Loucy (cell line): ENCODE measurements around the gene RSKR.

Experiments
- H2AFZ ChIP-seq: fragments of 200-600 bp; sonication (generic); 2 replicates; pipeline ENCODE4 v1.6.0; 2016; ENCODE audit warnings: antibody characterized with exemption, mild to moderate bottlenecking, low read length, moderate library complexity
- H3F3A ChIP-seq: fragments of 200-600 bp; 2 replicates; pipeline ENCODE4 v1.6.0; 2016; ENCODE audit warnings: antibody characterized with exemption, low read depth, mild to moderate bottlenecking
- H3K27me3 ChIP-seq: fragments of 200-600 bp; sonication (generic); 2 replicates; pipeline ENCODE4 v1.6.1; 2014; ENCODE audit warnings: low read length, mild to moderate bottlenecking; ENCODE audit not compliant: insufficient read depth, poor library complexity, severe bottlenecking
- H3K36me3 ChIP-seq: fragments of 200-600 bp; sonication (generic); 2 replicates; pipeline ENCODE4 v1.6.1; 2016; ENCODE audit warnings: low read length; ENCODE audit not compliant: insufficient read depth
- H3K4me1 ChIP-seq: fragments of 200-600 bp; sonication (generic); 2 replicates; pipeline ENCODE4 v1.5.1; 2014; ENCODE audit warnings: low read length, mild to moderate bottlenecking; ENCODE audit not compliant: insufficient read depth, poor library complexity, severe bottlenecking
- H3K4me2 ChIP-seq: fragments of 200-600 bp; sonication (generic); 2 replicates; pipeline ENCODE4 v1.6.0; 2014; ENCODE audit warnings: antibody characterized with exemption, low read length, low read depth, mild to moderate bottlenecking; ENCODE audit not compliant: poor library complexity, severe bottlenecking
- H3K4me3 ChIP-seq: fragments of 200-600 bp; sonication (generic); 2 replicates; pipeline ENCODE4 v1.5.1; 2014; ENCODE audit warnings: low read length, mild to moderate bottlenecking, mixed read lengths; ENCODE audit not compliant: poor library complexity, severe bottlenecking
- H3K79me2 ChIP-seq: fragments of 200-600 bp; sonication (generic); 2 replicates; pipeline ENCODE4 v1.6.1; 2014; ENCODE audit warnings: low read length; ENCODE audit not compliant: insufficient read depth
- H3K9ac ChIP-seq: fragments of 200-600 bp; sonication (generic); 2 replicates; pipeline ENCODE4 v1.6.0; 2014; ENCODE audit warnings: mild to moderate bottlenecking, low read depth, low read length, moderate library complexity; ENCODE audit not compliant: poor library complexity, severe bottlenecking
- H3K9me2 ChIP-seq: fragments of 200-600 bp; sonication (generic); replicated peaks from 2 replicates; pipeline ENCODE4 v1.6.1; 2016; ENCODE audit warnings: low read depth, low read length, mixed read lengths
- H3K9me3 ChIP-seq: fragments of 200-600 bp; sonication (generic); 2 replicates; pipeline ENCODE4 v1.6.1; 2014; ENCODE audit warnings: mild to moderate bottlenecking, antibody characterized with exemption, low read length, low read depth; ENCODE audit not compliant: insufficient read depth
- H4K20me1 ChIP-seq: fragments of 200-600 bp; sonication (generic); 2 replicates; pipeline ENCODE4 v1.6.0; 2014; ENCODE audit warnings: antibody characterized with exemption, low read length, mild to moderate bottlenecking; ENCODE audit not compliant: insufficient read depth, poor library complexity, severe bottlenecking
- EZH2phosphoT487 ChIP-seq: fragments of 200-600 bp; IDR thresholded peaks from 2 replicates; pipeline ENCODE4 v1.6.1; 2018; ENCODE audit warnings: antibody characterized with exemption, mild to moderate bottlenecking, moderate library complexity, borderline replicate concordance
- TF ChIP-seq, protein P1 (sequence below): fragments of 200-600 bp; sonication (generic); conservative IDR thresholded peaks from 2 replicates; pipeline ENCODE4 v1.5.1; 2014; ENCODE audit warnings: mild to moderate bottlenecking, antibody characterized with exemption, low read length

The RSKR gene

DNA sequence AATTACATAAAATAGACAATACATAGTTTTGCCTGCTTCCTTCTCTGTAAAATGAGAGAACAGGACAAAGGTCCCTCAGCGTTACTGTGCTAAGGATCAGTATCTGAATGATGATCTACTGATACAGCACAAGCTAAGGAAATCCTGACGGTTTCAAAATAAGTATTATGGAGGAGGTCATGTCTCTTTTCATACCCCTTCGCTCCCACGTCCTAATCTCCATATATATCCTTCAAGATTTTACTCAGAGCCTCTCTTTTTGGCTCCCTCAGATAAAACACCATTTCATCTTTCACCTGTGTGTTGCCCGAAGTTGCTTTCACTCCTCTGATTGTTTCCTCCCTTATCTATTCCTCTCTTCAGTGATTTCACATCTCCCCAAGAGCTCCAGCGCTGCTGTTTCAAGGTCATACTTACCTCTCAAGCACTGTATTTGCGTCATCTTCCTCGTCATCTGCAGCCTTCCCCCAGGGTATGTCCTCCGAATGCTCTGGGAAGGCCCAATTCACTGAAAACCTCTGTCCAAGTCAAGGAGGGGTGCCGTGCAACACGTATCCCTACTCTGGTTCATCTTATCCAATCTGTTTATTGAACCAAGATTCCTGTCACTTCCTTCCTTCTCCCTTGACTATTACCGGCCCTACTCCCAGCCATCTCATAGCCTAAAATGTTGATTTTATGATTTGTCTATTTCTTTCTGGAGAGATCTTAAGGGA lies 32.2 kb upstream of the RSKR start:
- H3K79me2 ChIP-seq = peaks cover 40% of the 10 kb centered on the region
- H3K9me2 ChIP-seq = no peaks in the 10 kb centered on the region
- H3K4me2 ChIP-seq = peak overlapping the region; percentile 66
- H3F3A ChIP-seq = no peaks in the 10 kb centered on the region
- H3K4me3 ChIP-seq = peak overlapping the region; percentile 96
- H3K9me3 ChIP-seq = no peaks in the 10 kb centered on the region
- peaks cover 22% of the 10 kb centered on the region for H4K20me1 ChIP-seq
- peak overlapping the region; percentile 81 for H2AFZ ChIP-seq
- H3K9ac ChIP-seq = peak overlapping the region; percentile 70
- TF ChIP-seq, protein P1, sequence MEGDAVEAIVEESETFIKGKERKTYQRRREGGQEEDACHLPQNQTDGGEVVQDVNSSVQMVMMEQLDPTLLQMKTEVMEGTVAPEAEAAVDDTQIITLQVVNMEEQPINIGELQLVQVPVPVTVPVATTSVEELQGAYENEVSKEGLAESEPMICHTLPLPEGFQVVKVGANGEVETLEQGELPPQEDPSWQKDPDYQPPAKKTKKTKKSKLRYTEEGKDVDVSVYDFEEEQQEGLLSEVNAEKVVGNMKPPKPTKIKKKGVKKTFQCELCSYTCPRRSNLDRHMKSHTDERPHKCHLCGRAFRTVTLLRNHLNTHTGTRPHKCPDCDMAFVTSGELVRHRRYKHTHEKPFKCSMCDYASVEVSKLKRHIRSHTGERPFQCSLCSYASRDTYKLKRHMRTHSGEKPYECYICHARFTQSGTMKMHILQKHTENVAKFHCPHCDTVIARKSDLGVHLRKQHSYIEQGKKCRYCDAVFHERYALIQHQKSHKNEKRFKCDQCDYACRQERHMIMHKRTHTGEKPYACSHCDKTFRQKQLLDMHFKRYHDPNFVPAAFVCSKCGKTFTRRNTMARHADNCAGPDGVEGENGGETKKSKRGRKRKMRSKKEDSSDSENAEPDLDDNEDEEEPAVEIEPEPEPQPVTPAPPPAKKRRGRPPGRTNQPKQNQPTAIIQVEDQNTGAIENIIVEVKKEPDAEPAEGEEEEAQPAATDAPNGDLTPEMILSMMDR = no peak
- TF ChIP-seq EZH2phosphoT487 = no peak
- H3K4me1 ChIP-seq = peaks cover 30% of the 10 kb centered on the region
- no peaks in the 10 kb centered on the region for H3K27me3 ChIP-seq
- H3K36me3 ChIP-seq = peaks cover 21% of the 10 kb centered on the region; the same call in 1 of the 2 replicates

DNA sequence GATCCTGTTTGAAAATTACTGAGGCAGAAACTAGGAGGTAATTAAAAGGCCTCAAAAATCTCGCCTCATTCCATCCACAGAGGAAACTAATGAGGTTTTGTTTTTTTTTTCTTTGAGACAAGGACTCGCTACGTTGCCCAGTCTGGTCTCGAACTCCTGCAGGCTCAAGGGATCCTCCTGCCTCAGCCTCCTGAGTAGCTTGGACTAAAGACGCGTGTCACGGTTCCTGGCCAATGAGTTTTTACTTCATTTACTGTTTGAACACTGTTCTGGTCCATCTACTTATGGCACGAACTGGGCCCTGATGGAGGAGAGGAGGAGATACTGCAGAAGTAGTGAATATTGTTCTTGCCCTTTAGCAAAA lies 31.6 kb upstream of the RSKR start:
- Histone ChIP-seq H3K36me3 (peaks cover 27% of the 10 kb centered on the region; the same call in 1 of the 2 replicates), H3K9me3 (no peaks in the 10 kb centered on the region), H3K27me3 (no peaks in the 10 kb centered on the region), H3F3A (no peaks in the 10 kb centered on the region), H3K4me2 (peak overlapping the region; percentile 66), H3K9ac (peak overlapping the region; percentile 70), H3K79me2 (peaks cover 46% of the 10 kb centered on the region), H3K4me1 (peaks cover 30% of the 10 kb centered on the region), H3K4me3 (peak overlapping the region; percentile 96), H4K20me1 (peaks cover 26% of the 10 kb centered on the region), H2AFZ (peak overlapping the region; percentile 44; the same call in 1 of the 2 replicates), H3K9me2 (no peaks in the 10 kb centered on the region)
- TF ChIP-seq, protein P1 = no peak
- TF ChIP-seq EZH2phosphoT487 = no peak

DNA sequence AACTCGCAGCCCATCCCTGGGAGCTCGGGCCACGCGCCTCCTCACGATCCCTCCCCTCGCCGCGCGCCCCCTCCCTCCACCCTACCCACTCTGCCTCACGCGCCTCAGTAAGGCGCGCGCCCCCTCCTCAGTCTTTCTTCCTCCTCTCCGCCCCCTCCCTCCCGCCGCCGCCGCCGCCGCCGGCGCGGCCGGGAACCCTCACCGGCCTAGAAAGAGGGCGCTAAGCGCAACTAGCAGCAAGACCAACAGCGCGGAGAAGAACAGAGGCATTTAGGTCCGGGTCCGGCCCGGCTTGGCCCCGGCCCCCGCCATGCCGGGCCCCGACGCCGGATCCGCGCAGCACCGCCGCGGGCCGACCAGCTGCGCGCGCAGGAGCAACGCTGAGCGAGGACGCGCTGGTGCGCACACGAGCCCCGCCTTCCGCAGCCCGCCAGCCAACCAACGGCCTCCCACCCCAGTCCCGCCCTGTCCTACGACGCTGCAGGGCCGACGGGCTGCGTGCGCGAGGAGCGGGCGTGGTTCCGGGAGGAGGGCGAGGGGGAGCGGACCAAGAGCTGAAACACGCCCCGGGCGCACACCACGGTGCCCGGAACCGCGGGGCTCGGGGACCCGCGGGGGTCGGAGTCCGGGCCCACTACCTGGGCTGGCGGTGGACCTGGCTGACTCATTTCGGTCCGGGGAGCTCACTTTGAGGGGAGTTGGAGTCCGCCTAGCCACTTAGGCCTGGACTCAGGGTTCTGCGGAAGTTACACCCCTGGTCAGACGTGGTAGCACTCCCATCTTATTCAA lies 31.0 kb upstream of the RSKR start, which contains the start of gene BLTP2:
Gene BLTP2, minus strand, starts transcription at position 372 of the 789 bp plus-strand sequence. Its CDS starts 102 bp downstream, at position 270.
- Histone ChIP-seq H3K36me3 (peaks cover 30% of the 10 kb centered on the region; the same call in 1 of the 2 replicates), H3F3A (no peaks in the 10 kb centered on the region), H3K9me3 (no peaks in the 10 kb centered on the region), H3K9ac (peak within 1 kb of the TSS; percentile 84), H3K4me2 (peak within 1 kb of the TSS; percentile 91), H3K9me2 (no peaks in the 10 kb centered on the region), H3K27me3 (no peaks in the 10 kb centered on the region), H2AFZ (peak within 1 kb of the TSS; percentile 73), H4K20me1 (peaks cover 28% of the 10 kb centered on the region), H3K4me1 (peaks cover 30% of the 10 kb centered on the region), H3K79me2 (peaks cover 49% of the 10 kb centered on the region), H3K4me3 (peak within 1 kb of the TSS; percentile 96)
- TF ChIP-seq, protein P1 = no peak
- no peak for TF ChIP-seq EZH2phosphoT487
